ENCODE measurements around the gene ZFP36L2.

DNA sequence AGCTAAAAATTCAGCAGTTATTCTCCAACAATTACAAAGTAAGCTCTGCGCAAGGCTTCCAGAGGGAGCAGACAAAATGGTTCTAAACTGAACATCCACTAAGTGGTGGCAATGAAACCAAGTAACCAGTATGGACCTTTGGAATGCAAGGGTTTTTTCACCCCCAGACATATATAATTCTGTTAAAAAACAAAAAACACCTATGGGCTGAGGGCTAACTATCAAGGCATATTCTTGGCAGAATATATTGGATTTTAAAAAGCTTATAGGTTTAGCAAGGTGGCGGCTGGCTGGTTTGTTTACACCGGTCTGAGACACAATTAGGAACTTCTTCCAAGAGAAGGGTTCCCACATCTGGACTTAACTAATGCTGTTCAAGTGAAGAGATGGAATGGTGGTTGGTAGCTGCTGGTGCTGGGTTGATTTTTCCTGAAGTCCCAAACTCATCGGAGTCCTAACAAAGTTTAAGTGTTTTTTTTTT is 2.8 kb downstream of the ZFP36L2 start:
- TF ChIP-seq, protein P1, sequence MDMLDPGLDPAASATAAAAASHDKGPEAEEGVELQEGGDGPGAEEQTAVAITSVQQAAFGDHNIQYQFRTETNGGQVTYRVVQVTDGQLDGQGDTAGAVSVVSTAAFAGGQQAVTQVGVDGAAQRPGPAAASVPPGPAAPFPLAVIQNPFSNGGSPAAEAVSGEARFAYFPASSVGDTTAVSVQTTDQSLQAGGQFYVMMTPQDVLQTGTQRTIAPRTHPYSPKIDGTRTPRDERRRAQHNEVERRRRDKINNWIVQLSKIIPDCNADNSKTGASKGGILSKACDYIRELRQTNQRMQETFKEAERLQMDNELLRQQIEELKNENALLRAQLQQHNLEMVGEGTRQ (IDR thresholded peaks at IDR 0.05; ENCODE audit: borderline replicate concordance, low read depth, low read length): no peak
- TF ChIP-seq MYC (IDR thresholded peaks at IDR 0.05; ENCODE audit: insufficient read depth, insufficient read length, insufficient replicate concordance, low read length, severe bottlenecking) (no peak), CTCF (IDR thresholded peaks at IDR 0.05 in 2 of 3, conservative IDR thresholded peaks at IDR 0.05 in 1 of 3; ENCODE audit: control insufficient read depth in 2 of 3, extremely low read depth in 1 of 3, insufficient read depth in 1 of 3, low read depth in 3 of 3, low read length in 3 of 3) (no peak), PRDM15 (CRISPR knock-in tag; IDR thresholded peaks at IDR 0.05) (no peak), SPI1 (IDR thresholded peaks at IDR 0.05; ENCODE audit: borderline replicate concordance, insufficient read depth, low read depth, low read length) (no peak), NR2F1 (conservative IDR thresholded peaks at IDR 0.05) (no peak), CREB1 (IDR thresholded peaks at IDR 0.05; ENCODE audit: low read depth) (no peak), EP300 (IDR thresholded peaks at IDR 0.05; ENCODE audit: borderline replicate concordance in 1 of 2, control insufficient read depth in 1 of 2, low read depth in 2 of 2, low read length in 2 of 2) (no peak), RAD51 (IDR thresholded peaks at IDR 0.05) (no peak), CHD2 (IDR thresholded peaks at IDR 0.05; ENCODE audit: borderline replicate concordance, low read depth, low read length) (no peak)
